Keratinocyte (primary cell): ENCODE data around the gene PLPPR1. TPM values are rescaled to one million over a fixed set of nuclear protein-coding genes. Genes with fewer than 3 reads are reported as not detected.

Experiments
- DNase-seq: peaks from one replicate; pipeline ENCODE4 v3.0.0-alpha.2; 2011; ENCODE audit warnings: low read depth, missing footprints, low spot score
- FAIRE-seq: peaks from 2 replicates; lab custom pipeline; 2011; peaks lifted over from hg19 to GRCh38; lab: Jason Lieb, UNC
- H2AFZ ChIP-seq: 2 replicates; pipeline ENCODE4 v1.6.0; 2012; ENCODE audit warnings: low read length, control low read depth, inconsistent platforms; ENCODE audit not compliant: control insufficient read depth
- H3K27ac ChIP-seq: 2 replicates; pipeline ENCODE4 v1.5.1; 2011; ENCODE audit warnings: low read length; ENCODE audit not compliant: control insufficient read depth, insufficient read depth
- H3K27me3 ChIP-seq: 3 replicates; pipeline ENCODE4 v1.6.0; 2011; ENCODE audit warnings: low read length; ENCODE audit not compliant: control insufficient read depth, insufficient read depth; ENCODE audit errors: extremely low read depth
- H3K36me3 ChIP-seq, 2 experiments: 2 replicates in 1 of 2; 3 replicates in 1 of 2; pipeline ENCODE4 v1.5.1; 2011; ENCODE audit warnings: low read length in 2 of 2, mild to moderate bottlenecking in 1 of 2; ENCODE audit not compliant: control insufficient read depth in 2 of 2, insufficient read depth in 2 of 2; ENCODE audit errors: extremely low read depth in 1 of 2
- H3K4me1 ChIP-seq: 3 replicates; pipeline ENCODE4 v1.5.1; 2011; ENCODE audit warnings: low read length; ENCODE audit not compliant: control insufficient read depth, insufficient read depth; ENCODE audit errors: extremely low read depth
- H3K4me2 ChIP-seq: 3 replicates; pipeline ENCODE4 v1.6.0; 2011; ENCODE audit warnings: low read depth, low read length; ENCODE audit not compliant: control insufficient read depth, insufficient read depth; ENCODE audit errors: extremely low read depth
- H3K4me3 ChIP-seq, 3 experiments: fragments of 200-600 bp in 1 of 3; sonication (generic) in 1 of 3; 2 replicates in 2 of 3; 3 replicates in 1 of 3; pipeline ENCODE4 v1.5.1; 2011 to 2016; ENCODE audit warnings: low read length in 3 of 3, mild to moderate bottlenecking in 3 of 3, control low read depth in 2 of 3, inconsistent platforms in 1 of 3, low read depth in 1 of 3, mixed read lengths in 1 of 3, mixed run types in 1 of 3, moderate library complexity in 1 of 3; ENCODE audit not compliant: control insufficient read depth in 2 of 3, insufficient read depth in 2 of 3; ENCODE audit errors: extremely low read depth in 1 of 3
- H3K79me2 ChIP-seq: 2 replicates; pipeline ENCODE4 v1.6.0; 2012; ENCODE audit warnings: low read length; ENCODE audit not compliant: control insufficient read depth, insufficient read depth
- H3K9ac ChIP-seq: 3 replicates; pipeline ENCODE4 v1.6.0; 2011; ENCODE audit warnings: low read length; ENCODE audit not compliant: control insufficient read depth, insufficient read depth; ENCODE audit errors: extremely low read depth
- H3K9me1 ChIP-seq: 3 replicates; pipeline ENCODE4 v1.6.0; 2011; ENCODE audit warnings: low read length; ENCODE audit not compliant: control insufficient read depth, insufficient read depth; ENCODE audit errors: extremely low read depth
- H3K9me3 ChIP-seq: 2 replicates; pipeline ENCODE4 v1.5.1; 2012; ENCODE audit warnings: low read depth, low read length; ENCODE audit not compliant: control insufficient read depth
- H4K20me1 ChIP-seq: 3 replicates; pipeline ENCODE4 v1.6.0; 2011; ENCODE audit warnings: low read length; ENCODE audit not compliant: control insufficient read depth, insufficient read depth; ENCODE audit errors: extremely low read depth
- CTCF ChIP-seq, 3 experiments: IDR thresholded peaks in 1 of 3; conservative IDR thresholded peaks in 1 of 3; optimal IDR thresholded peaks in 1 of 3; 2 replicates in 2 of 3; 3 replicates in 1 of 3; pipeline versions ENCODE3 to v1.5.1; 2011; ENCODE audit warnings: low read length in 3 of 3, mild to moderate bottlenecking in 3 of 3, moderate library complexity in 2 of 3, control low read depth in 1 of 3, inconsistent platforms in 1 of 3; ENCODE audit not compliant: insufficient read depth in 2 of 3; ENCODE audit errors: extremely low read depth in 1 of 3
- EZH2 ChIP-seq: IDR thresholded peaks from one replicate; pipeline ENCODE4 v1.6.1; 2012; ENCODE audit warnings: inconsistent platforms, mild to moderate bottlenecking, low read length, moderate library complexity
- dilution Hi-C: fragments of 300-500 bp; cut with MboI; formaldehyde crosslinking; loops from one replicate; pipeline ENCODE4 v1.7.0; 2020; ENCODE audit warnings: low sequenced_read_pairs; ENCODE audit not compliant: extremely low pct_ligation_motif_present
- polyA plus RNA-seq, 5 experiments: library from polyadenylated mRNA; depleted of rRNA in 3 of 5; stranded (reverse) in 3 of 5; stranded (forward) in 1 of 5; unstranded in 1 of 5; fragments of >200 nt; gene quantifications; 1 replicate in 1 of 5; 2 replicates in 3 of 5; 3 replicates in 1 of 5; pipeline versions ENCODE4 v1.2.1 to v1.2.3, GENCODE V29; 2011 to 2012; ENCODE audit warnings: missing spikeins in 2 of 5, low read depth in 1 of 5, low replicate concordance in 1 of 5

PLPPR1 gene
- polyA plus RNA-seq, 1 donor (not counting 4 experiments of a cell fraction or from before 2014, with no cell fraction given): not detected

DNA sequence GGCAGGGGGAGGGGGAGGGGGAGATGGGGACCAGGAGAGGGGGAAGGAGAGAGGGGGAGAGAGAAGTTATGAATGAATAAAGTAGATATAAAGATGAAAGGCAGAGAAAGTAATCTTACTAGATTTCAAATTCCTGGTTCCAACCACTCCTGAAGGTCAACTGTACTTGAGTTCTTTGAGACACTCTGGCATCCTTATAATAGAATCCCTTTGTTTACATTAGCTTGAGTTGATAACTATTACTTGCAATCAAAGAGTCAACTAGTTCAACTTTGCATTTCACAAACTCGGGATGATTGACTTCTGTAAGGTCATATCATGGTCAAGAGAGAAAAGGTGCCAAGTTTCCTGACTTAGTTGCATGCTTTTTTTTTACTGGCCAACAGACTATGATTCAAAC lies 314.1 kb downstream of the PLPPR1 start:
- DNase-seq (no peak), FAIRE-seq (no peak)
- dilution Hi-C loops: no loop called here
- no peaks in the 10 kb centered on the region for H3K9me1 ChIP-seq
- H3K4me3 ChIP-seq: no peak overlapping the region
- H4K20me1 ChIP-seq: no peaks in the 10 kb centered on the region
- H3K9ac ChIP-seq: no peak overlapping the region
- H3K79me2 ChIP-seq: no peaks in the 10 kb centered on the region
- no peak overlapping the region for H3K27ac ChIP-seq
- H3K4me2 ChIP-seq: no peak overlapping the region
- H3K4me1 ChIP-seq: no peaks in the 10 kb centered on the region
- no peaks in the 10 kb centered on the region for H3K27me3 ChIP-seq
- no peaks in the 10 kb centered on the region for H3K36me3 ChIP-seq
- H2AFZ ChIP-seq: no peak overlapping the region
- TF ChIP-seq CTCF (optimal IDR thresholded peaks at IDR 0.05 in 1 of 3, IDR thresholded peaks at IDR 0.05 in 1 of 3, conservative IDR thresholded peaks at IDR 0.05 in 1 of 3; ENCODE audit: extremely low read depth in 1 of 3, insufficient read depth in 2 of 3, low read length in 3 of 3) (no peak), EZH2 (no peak)
- no peaks in the 10 kb centered on the region for H3K9me3 ChIP-seq

DNA sequence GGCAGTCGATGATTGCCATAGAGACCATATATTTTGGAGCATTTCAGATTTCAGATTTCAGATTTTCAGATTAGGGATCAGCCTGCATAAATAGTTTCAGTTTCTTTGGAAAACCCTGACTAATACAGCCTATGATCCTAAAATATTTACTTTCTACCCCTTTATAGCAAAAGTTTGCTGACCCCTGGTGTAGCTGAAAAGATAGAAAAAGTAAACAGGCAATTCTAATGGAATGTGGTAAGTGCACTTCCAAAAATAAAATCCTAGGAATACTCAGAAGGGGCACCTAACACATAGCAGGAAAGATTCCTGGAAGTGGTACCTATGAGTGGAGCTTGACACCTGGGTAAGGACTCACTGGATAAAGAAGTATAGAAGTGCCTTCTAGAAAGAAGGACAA lies 321.8 kb downstream of the PLPPR1 start:
- Histone ChIP-seq H3K4me1 (no peaks in the 10 kb centered on the region), H3K9ac (no peak overlapping the region), H3K9me1 (no peaks in the 10 kb centered on the region), H3K27ac (no peak overlapping the region), H2AFZ (no peak overlapping the region), H3K27me3 (no peaks in the 10 kb centered on the region), H3K4me3 (no peak overlapping the region), H3K79me2 (no peaks in the 10 kb centered on the region), H3K4me2 (no peak overlapping the region), H4K20me1 (no peaks in the 10 kb centered on the region), H3K9me3 (no peaks in the 10 kb centered on the region), H3K36me3 (no peaks in the 10 kb centered on the region)
- FAIRE-seq (no peak), DNase-seq (no peak)
- dilution Hi-C loops: no loop called here
- no peak for TF ChIP-seq EZH2
- no peak for TF ChIP-seq CTCF (optimal IDR thresholded peaks at IDR 0.05 in 1 of 3, IDR thresholded peaks at IDR 0.05 in 1 of 3, conservative IDR thresholded peaks at IDR 0.05 in 1 of 3; ENCODE audit: extremely low read depth in 1 of 3, insufficient read depth in 2 of 3, low read length in 3 of 3)
